ENCODE data around the gene SGTB.

DNA sequence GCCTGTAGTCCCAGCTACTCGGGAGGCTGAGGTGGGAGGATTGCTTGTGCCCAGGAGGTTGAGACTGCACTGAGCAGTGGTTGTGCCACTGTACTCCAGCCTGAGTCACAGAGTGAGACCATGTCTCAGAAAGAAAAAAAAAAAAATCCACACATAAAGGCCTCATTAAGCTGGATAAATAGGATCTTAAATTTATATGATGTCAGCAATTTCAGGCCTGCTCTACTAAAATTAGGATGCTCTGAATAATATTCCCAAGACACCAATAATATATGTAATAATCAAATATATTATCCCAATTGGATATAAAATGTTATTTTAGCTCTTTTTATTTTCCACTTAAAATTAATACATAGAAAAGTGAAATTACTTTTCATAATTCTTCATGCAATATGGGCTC, 43.7 kb upstream of the SGTB start:
- TF ChIP-seq CTCF (conservative IDR thresholded peaks at IDR 0.05; ENCODE audit: low read length) = no peak
- no peak for TF ChIP-seq EZH2phosphoT487 (IDR thresholded peaks at IDR 0.05; ENCODE audit: borderline replicate concordance)
